SK-N-SH treated with all-trans-retinoic acid at 6 μM for 48 hours (cell line): ENCODE data around the gene CPEB3.

ENCODE experiments used
- ARNTL ChIP-seq: fragments of 450-650 bp; formaldehyde crosslinking; IDR thresholded peaks from 2 replicates; pipeline ENCODE4 v1.5.0; 2020; ENCODE audit warnings: low read depth, mild to moderate bottlenecking, moderate library complexity, borderline replicate concordance
- BACH2 ChIP-seq: fragments of 250-450 bp; sonication (Bioruptor Pico); IDR thresholded peaks from 2 replicates; pipeline ENCODE4 v1.9.0; 2021; ENCODE audit warnings: mild to moderate bottlenecking, borderline replicate concordance
- CREB5 ChIP-seq: fragments of 250-450 bp; sonication (Bioruptor Pico); IDR thresholded peaks from 2 replicates; pipeline ENCODE4 v1.5.1; 2020; ENCODE audit warnings: low read depth, mild to moderate bottlenecking, moderate library complexity
- ESRRG ChIP-seq: fragments of 250-450 bp; sonication (Bioruptor Pico); IDR thresholded peaks from 2 replicates; pipeline ENCODE4 v1.6.1; 2021; ENCODE audit warnings: mild to moderate bottlenecking
- GLIS3 ChIP-seq: fragments of 250-450 bp; sonication (Bioruptor Pico); IDR thresholded peaks from 2 replicates; pipeline ENCODE4 v1.5.0; 2020; ENCODE audit warnings: mild to moderate bottlenecking, moderate library complexity
- PPARA ChIP-seq: fragments of 250-450 bp; sonication (Bioruptor Pico); IDR thresholded peaks from 2 replicates; pipeline ENCODE4 v1.5.0; 2020; ENCODE audit warnings: mild to moderate bottlenecking, borderline replicate concordance
- SNAI2 ChIP-seq: fragments of 250-450 bp; sonication (Bioruptor Pico); IDR thresholded peaks from 2 replicates; pipeline ENCODE4 v1.5.0; 2020; ENCODE audit warnings: mild to moderate bottlenecking, moderate library complexity
- TCF4 ChIP-seq: fragments of 250-450 bp; sonication (Bioruptor Pico); IDR thresholded peaks from 2 replicates; pipeline ENCODE4 v1.8.0; 2021; ENCODE audit warnings: mild to moderate bottlenecking, moderate library complexity, borderline replicate concordance
- TOX ChIP-seq: fragments of 250-450 bp; sonication (Bioruptor Pico); IDR thresholded peaks from 2 replicates; pipeline ENCODE4 v1.8.0; 2021; ENCODE audit warnings: mild to moderate bottlenecking, moderate library complexity, borderline replicate concordance
- TSHZ2 ChIP-seq: fragments of 250-450 bp; sonication (Bioruptor Pico); IDR thresholded peaks from 2 replicates; pipeline ENCODE4 v1.5.0; 2020; ENCODE audit warnings: mild to moderate bottlenecking, moderate library complexity
- ZFP30 ChIP-seq: fragments of 450-650 bp; formaldehyde crosslinking; IDR thresholded peaks from 2 replicates; pipeline ENCODE4 v1.5.0; 2022; ENCODE audit warnings: mild to moderate bottlenecking, moderate library complexity
- TF ChIP-seq, protein P1 (sequence below): fragments of 250-450 bp; sonication (Bioruptor Pico); IDR thresholded peaks from 2 replicates; pipeline ENCODE4 v1.8.0; 2020; ENCODE audit warnings: mild to moderate bottlenecking, moderate library complexity, borderline replicate concordance
- TF ChIP-seq, protein P2 (sequence below): fragments of 250-450 bp; sonication (Bioruptor Pico); IDR thresholded peaks from 2 replicates; pipeline ENCODE4 v1.5.1; 2021; ENCODE audit warnings: mild to moderate bottlenecking, moderate library complexity

DNA sequence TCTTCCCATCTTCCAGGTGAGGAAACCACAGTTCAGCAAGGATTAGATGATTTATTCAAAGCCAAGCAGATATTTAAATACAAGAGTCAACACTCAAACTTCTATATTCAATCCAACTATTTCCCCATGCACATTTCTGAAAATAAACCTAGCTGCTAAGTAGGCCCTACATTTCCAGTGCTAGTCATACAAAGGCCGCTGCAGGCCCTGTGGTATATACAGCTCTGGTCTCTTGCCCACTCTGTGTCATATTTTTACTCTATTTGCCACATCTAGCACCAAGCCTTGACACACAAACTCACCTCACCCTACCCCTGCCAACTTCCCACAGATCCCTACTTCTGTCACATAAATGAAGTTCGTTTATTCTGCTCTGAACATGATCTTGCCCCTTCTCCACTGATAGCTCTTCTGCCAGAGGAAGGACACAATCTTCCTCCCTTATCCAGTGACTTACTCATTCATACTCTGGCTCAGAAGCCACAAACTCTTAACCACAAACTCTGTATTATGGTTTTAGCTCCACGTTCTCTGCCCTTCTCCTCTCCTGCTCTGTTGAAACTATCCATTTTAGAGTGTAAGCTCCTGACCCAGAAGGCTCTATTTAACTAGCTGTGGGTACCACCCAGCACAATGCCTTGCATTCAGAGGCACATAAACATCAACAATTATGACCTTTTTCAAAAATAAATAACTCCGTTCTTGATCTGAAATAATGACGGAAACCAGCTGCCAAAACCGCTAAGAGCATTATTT lies 180.7 kb downstream of the CPEB3 start:
- no peak for TF ChIP-seq GLIS3 (CRISPR knock-in tag)
- no peak for TF ChIP-seq PPARA (CRISPR knock-in tag)
- TF ChIP-seq, protein P1, sequence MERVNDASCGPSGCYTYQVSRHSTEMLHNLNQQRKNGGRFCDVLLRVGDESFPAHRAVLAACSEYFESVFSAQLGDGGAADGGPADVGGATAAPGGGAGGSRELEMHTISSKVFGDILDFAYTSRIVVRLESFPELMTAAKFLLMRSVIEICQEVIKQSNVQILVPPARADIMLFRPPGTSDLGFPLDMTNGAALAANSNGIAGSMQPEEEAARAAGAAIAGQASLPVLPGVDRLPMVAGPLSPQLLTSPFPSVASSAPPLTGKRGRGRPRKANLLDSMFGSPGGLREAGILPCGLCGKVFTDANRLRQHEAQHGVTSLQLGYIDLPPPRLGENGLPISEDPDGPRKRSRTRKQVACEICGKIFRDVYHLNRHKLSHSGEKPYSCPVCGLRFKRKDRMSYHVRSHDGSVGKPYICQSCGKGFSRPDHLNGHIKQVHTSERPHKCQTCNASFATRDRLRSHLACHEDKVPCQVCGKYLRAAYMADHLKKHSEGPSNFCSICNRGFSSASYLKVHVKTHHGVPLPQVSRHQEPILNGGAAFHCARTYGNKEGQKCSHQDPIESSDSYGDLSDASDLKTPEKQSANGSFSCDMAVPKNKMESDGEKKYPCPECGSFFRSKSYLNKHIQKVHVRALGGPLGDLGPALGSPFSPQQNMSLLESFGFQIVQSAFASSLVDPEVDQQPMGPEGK (CRISPR knock-in tag) = no peak
- TF ChIP-seq SNAI2 (CRISPR knock-in tag) = no peak
- no peak for TF ChIP-seq ESRRG (CRISPR knock-in tag)
- TF ChIP-seq BACH2 (CRISPR knock-in tag) = no peak
- no peak for TF ChIP-seq CREB5
- TF ChIP-seq TOX = no peak
- no peak for TF ChIP-seq ZFP30
- TF ChIP-seq ARNTL (CRISPR knock-in tag) = no peak
- TF ChIP-seq TSHZ2 (CRISPR knock-in tag) = no peak
- TF ChIP-seq TCF4 (CRISPR knock-in tag) = no peak
- TF ChIP-seq, protein P2, sequence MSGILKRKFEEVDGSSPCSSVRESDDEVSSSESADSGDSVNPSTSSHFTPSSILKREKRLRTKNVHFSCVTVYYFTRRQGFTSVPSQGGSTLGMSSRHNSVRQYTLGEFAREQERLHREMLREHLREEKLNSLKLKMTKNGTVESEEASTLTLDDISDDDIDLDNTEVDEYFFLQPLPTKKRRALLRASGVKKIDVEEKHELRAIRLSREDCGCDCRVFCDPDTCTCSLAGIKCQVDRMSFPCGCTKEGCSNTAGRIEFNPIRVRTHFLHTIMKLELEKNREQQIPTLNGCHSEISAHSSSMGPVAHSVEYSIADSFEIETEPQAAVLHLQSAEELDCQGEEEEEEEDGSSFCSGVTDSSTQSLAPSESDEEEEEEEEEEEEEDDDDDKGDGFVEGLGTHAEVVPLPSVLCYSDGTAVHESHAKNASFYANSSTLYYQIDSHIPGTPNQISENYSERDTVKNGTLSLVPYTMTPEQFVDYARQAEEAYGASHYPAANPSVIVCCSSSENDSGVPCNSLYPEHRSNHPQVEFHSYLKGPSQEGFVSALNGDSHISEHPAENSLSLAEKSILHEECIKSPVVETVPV (CRISPR knock-in tag) = no peak
